ENCODE measurements around the gene CACNB4. TPM values are rescaled to one million over a fixed set of nuclear protein-coding genes. Genes with fewer than 3 reads are reported as not detected.
"Not testable (repeated sequence)": the region's sequence is repeated elsewhere in the genome, so short reads cannot be mapped to it uniquely, and the experiment has no call there.

The CACNB4 gene
- total RNA-seq, 1 experiment from 2014 or later, result 2.0 TPM

DNA sequence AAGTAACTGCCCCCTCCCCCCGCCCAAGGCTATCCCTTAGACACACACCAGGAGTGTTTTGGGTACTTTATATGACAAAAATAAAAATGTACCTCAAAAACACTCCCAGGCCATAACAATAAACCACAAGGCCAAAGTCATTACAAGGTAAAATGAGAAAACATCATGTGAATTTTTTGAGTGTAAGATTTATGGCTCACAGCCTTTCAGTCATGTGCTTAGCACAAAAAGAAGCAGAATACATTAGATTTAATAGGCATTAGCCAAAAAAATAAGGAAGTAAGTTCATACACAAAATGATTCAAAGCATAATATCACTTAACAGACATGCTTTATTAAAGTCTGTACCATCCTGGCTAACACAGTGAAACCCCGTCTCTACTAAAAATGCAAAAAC, 103.7 kb downstream of the CACNB4 start:
- RAD21 ChIA-PET (ENCODE audit: low non-redundant PET in 1 of 2, low total read pairs in 2 of 2, uncharacterized antibody in 2 of 2, unreplicated experiment in 2 of 2), result no interaction called here
- H3K4me1 ChIP-seq (ENCODE audit: control insufficient read depth in 1 of 2, insufficient read depth in 2 of 2, low read length in 2 of 2), result no peaks in the 10 kb centered on the region
- no TSS peak for BruUV-seq (replicated peaks)
- ATAC-seq (no peak), DNase-seq (ENCODE audit: low read depth, low spot score) (no peak)
- TF ChIP-seq, protein P1, sequence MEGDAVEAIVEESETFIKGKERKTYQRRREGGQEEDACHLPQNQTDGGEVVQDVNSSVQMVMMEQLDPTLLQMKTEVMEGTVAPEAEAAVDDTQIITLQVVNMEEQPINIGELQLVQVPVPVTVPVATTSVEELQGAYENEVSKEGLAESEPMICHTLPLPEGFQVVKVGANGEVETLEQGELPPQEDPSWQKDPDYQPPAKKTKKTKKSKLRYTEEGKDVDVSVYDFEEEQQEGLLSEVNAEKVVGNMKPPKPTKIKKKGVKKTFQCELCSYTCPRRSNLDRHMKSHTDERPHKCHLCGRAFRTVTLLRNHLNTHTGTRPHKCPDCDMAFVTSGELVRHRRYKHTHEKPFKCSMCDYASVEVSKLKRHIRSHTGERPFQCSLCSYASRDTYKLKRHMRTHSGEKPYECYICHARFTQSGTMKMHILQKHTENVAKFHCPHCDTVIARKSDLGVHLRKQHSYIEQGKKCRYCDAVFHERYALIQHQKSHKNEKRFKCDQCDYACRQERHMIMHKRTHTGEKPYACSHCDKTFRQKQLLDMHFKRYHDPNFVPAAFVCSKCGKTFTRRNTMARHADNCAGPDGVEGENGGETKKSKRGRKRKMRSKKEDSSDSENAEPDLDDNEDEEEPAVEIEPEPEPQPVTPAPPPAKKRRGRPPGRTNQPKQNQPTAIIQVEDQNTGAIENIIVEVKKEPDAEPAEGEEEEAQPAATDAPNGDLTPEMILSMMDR (IDR thresholded peaks at IDR 0.05 in 2 of 3, conservative IDR thresholded peaks at IDR 0.05 in 1 of 3; ENCODE audit: borderline replicate concordance in 1 of 3, insufficient read depth in 1 of 3, low read depth in 2 of 3, low read length in 2 of 3), result no peak
- TF ChIP-seq SP1 (IDR thresholded peaks at IDR 0.05; ENCODE audit: low read depth) (no peak), POLR2AphosphoS5 (IDR thresholded peaks at IDR 0.05; ENCODE audit: low read depth, low read length) (no peak), EZH2phosphoT487 (IDR thresholded peaks at IDR 0.05; ENCODE audit: borderline replicate concordance) (no peak), SRF (IDR thresholded peaks at IDR 0.05; ENCODE audit: low read depth) (no peak), JUND (IDR thresholded peaks at IDR 0.05) (no peak), EZH2 (IDR thresholded peaks at IDR 0.05) (no peak)
- TF ChIP-seq, protein P2, sequence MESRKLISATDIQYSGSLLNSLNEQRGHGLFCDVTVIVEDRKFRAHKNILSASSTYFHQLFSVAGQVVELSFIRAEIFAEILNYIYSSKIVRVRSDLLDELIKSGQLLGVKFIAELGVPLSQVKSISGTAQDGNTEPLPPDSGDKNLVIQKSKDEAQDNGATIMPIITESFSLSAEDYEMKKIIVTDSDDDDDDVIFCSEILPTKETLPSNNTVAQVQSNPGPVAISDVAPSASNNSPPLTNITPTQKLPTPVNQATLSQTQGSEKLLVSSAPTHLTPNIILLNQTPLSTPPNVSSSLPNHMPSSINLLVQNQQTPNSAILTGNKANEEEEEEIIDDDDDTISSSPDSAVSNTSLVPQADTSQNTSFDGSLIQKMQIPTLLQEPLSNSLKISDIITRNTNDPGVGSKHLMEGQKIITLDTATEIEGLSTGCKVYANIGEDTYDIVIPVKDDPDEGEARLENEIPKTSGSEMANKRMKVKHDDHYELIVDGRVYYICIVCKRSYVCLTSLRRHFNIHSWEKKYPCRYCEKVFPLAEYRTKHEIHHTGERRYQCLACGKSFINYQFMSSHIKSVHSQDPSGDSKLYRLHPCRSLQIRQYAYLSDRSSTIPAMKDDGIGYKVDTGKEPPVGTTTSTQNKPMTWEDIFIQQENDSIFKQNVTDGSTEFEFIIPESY (IDR thresholded peaks at IDR 0.05; ENCODE audit: extremely low read depth, insufficient replicate concordance, low read length), result no peak
- TF ChIP-seq, protein P3, sequence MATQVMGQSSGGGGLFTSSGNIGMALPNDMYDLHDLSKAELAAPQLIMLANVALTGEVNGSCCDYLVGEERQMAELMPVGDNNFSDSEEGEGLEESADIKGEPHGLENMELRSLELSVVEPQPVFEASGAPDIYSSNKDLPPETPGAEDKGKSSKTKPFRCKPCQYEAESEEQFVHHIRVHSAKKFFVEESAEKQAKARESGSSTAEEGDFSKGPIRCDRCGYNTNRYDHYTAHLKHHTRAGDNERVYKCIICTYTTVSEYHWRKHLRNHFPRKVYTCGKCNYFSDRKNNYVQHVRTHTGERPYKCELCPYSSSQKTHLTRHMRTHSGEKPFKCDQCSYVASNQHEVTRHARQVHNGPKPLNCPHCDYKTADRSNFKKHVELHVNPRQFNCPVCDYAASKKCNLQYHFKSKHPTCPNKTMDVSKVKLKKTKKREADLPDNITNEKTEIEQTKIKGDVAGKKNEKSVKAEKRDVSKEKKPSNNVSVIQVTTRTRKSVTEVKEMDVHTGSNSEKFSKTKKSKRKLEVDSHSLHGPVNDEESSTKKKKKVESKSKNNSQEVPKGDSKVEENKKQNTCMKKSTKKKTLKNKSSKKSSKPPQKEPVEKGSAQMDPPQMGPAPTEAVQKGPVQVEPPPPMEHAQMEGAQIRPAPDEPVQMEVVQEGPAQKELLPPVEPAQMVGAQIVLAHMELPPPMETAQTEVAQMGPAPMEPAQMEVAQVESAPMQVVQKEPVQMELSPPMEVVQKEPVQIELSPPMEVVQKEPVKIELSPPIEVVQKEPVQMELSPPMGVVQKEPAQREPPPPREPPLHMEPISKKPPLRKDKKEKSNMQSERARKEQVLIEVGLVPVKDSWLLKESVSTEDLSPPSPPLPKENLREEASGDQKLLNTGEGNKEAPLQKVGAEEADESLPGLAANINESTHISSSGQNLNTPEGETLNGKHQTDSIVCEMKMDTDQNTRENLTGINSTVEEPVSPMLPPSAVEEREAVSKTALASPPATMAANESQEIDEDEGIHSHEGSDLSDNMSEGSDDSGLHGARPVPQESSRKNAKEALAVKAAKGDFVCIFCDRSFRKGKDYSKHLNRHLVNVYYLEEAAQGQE (IDR thresholded peaks at IDR 0.05; ENCODE audit: low read depth), result no peak
- intact Hi-C loops (cut with micrococcal nuclease), result no loop called here
- no peaks in the 10 kb centered on the region for H4K20me1 ChIP-seq (ENCODE audit: insufficient read depth)
- H3K4me2 ChIP-seq (ENCODE audit: low read length), result no peak overlapping the region
- H3K79me2 ChIP-seq (ENCODE audit: insufficient read depth, low read length), result no peaks in the 10 kb centered on the region
- H3K27me3 ChIP-seq (ENCODE audit: insufficient read depth, low read length), result no peaks in the 10 kb centered on the region
- no peak overlapping the region for H3K9ac ChIP-seq (ENCODE audit: low read length)
- no peak overlapping the region for H3K4me3 ChIP-seq (replicated peaks in 1 of 2; ENCODE audit: low read depth in 1 of 2, low read length in 2 of 2)
- H3K27ac ChIP-seq (ENCODE audit: low read depth, low read length), result no peak overlapping the region
- POLR2A ChIA-PET, result no interaction called here
- H2AFZ ChIP-seq (ENCODE audit: low read depth, low read length, poor library complexity, severe bottlenecking), result no peak overlapping the region
- no peaks in the 10 kb centered on the region for H3K9me2 ChIP-seq (ENCODE audit: insufficient read depth)
- no peaks in the 10 kb centered on the region for H3K36me3 ChIP-seq (ENCODE audit: control insufficient read depth in 1 of 2, insufficient read depth in 2 of 2, low read length in 2 of 2)
- H3K9me3 ChIP-seq (ENCODE audit: control insufficient read depth in 1 of 2, insufficient read depth in 1 of 2, low read depth in 1 of 2, low read length in 2 of 2), result no peaks in the 10 kb centered on the region
- CTCF ChIA-PET, result no interaction called here

DNA sequence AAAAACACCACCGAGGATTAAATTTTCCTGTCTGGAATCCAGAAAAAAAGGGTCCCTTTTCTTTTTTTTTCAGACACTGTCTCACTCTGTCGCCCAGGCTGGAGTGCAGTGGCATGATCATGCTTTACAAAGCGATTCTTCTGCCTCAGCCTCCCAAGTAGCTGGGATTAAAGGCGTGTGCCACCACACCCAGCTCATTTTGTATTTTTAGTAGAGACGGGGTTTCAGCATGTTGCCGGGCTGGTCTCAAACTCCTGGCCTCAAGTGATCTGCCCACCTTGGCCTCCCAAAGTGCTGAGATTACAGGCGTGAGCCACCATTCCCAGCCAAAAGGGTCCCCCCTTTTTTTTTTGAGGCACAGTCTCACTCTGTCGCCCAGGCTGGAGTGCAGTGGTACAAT, 104.7 kb downstream of the CACNB4 start:
- H4K20me1 ChIP-seq (ENCODE audit: insufficient read depth); RAD21 ChIA-PET (ENCODE audit: low non-redundant PET in 1 of 2, low total read pairs in 2 of 2, uncharacterized antibody in 2 of 2, unreplicated experiment in 2 of 2); intact Hi-C loops (cut with micrococcal nuclease); H3K9ac ChIP-seq (ENCODE audit: low read length); BruUV-seq (replicated peaks); ATAC-seq; CTCF ChIA-PET; H3K4me1 ChIP-seq (ENCODE audit: control insufficient read depth in 1 of 2, insufficient read depth in 2 of 2, low read length in 2 of 2); DNase-seq (ENCODE audit: low read depth, low spot score); H3K9me3 ChIP-seq (ENCODE audit: control insufficient read depth in 1 of 2, insufficient read depth in 1 of 2, low read depth in 1 of 2, low read length in 2 of 2); H2AFZ ChIP-seq (ENCODE audit: low read depth, low read length, poor library complexity, severe bottlenecking); H3K4me3 ChIP-seq (replicated peaks in 1 of 2; ENCODE audit: low read depth in 1 of 2, low read length in 2 of 2); H3K4me2 ChIP-seq (ENCODE audit: low read length); POLR2A ChIA-PET; H3K27me3 ChIP-seq (ENCODE audit: insufficient read depth, low read length); H3K79me2 ChIP-seq (ENCODE audit: insufficient read depth, low read length); H3K36me3 ChIP-seq (ENCODE audit: control insufficient read depth in 1 of 2, insufficient read depth in 2 of 2, low read length in 2 of 2); H3K27ac ChIP-seq (ENCODE audit: low read depth, low read length); H3K9me2 ChIP-seq (ENCODE audit: insufficient read depth): not testable (repeated sequence)

All from HCT116 (cell line).